DND-41 (cell line): ENCODE results near the gene TFAP2A.

Source experiments
- CTCF ChIP-seq: IDR thresholded peaks from 2 replicates; pipeline ENCODE4 v1.5.1; 2012; ENCODE audit warnings: borderline replicate concordance, low read length, moderate library complexity, mild to moderate bottlenecking; ENCODE audit not compliant: poor library complexity, severe bottlenecking; ENCODE audit errors: extremely low read depth
- EZH2 ChIP-seq: IDR thresholded peaks from 3 replicates; pipeline ENCODE4 v1.6.1; 2012; ENCODE audit warnings: borderline replicate concordance, low read depth, mild to moderate bottlenecking, moderate library complexity, low read length, inconsistent platforms; ENCODE audit not compliant: severe bottlenecking

GRCh38 chr6:10400330-10400729 lies 14.5 kb downstream of the TFAP2A start:
- TF ChIP-seq EZH2 = no peak
- no peak for TF ChIP-seq CTCF
